Mucosa of rectum (tissue), 2 donors: ENCODE results near the gene LRMDA.

Experiments
- H3K27ac ChIP-seq, 2 donors: one replicate each; pipeline ENCODE4 v1.7.0; 2013; ENCODE audit warnings: inconsistent platforms in 2 of 2, low read depth in 2 of 2, low read length in 2 of 2
- H3K27me3 ChIP-seq, 2 donors: one replicate each; pipeline ENCODE4 v1.7.0; 2013; ENCODE audit warnings: low read length in 2 of 2; ENCODE audit not compliant: control insufficient read depth in 2 of 2, insufficient read depth in 2 of 2
- H3K36me3 ChIP-seq, 2 donors: one replicate each; pipeline ENCODE4 v1.7.0; 2013; ENCODE audit warnings: low read length in 2 of 2; ENCODE audit not compliant: control insufficient read depth in 2 of 2, insufficient read depth in 2 of 2
- H3K4me1 ChIP-seq, 2 donors: one replicate each; pipeline ENCODE4 v1.7.0; 2013; ENCODE audit warnings: low read length in 2 of 2, mild to moderate bottlenecking in 1 of 2; ENCODE audit not compliant: control insufficient read depth in 2 of 2, insufficient read depth in 2 of 2
- H3K4me3 ChIP-seq, 2 donors: one replicate each; pipeline ENCODE4 v1.7.0; 2013; ENCODE audit warnings: low read length in 2 of 2
- H3K9ac ChIP-seq, 2 donors: one replicate each; pipeline ENCODE4 v1.7.0; 2013; ENCODE audit warnings: low read length in 2 of 2, low read depth in 1 of 2, mild to moderate bottlenecking in 1 of 2
- H3K9me3 ChIP-seq, 2 donors: one replicate each; pipeline ENCODE4 v1.7.0; 2013; ENCODE audit warnings: low read length in 2 of 2; ENCODE audit not compliant: control insufficient read depth in 2 of 2
- donor health status: healthy.
- donor health status: Normal muscosa, but diverticular disease.

LRMDA gene

GRCh38 chr10:75645704-75646103 lies 214.3 kb downstream of the LRMDA start:
- H3K36me3 ChIP-seq: no peaks in the 10 kb centered on the region
- no peak overlapping the region for H3K27ac ChIP-seq
- no peak overlapping the region for H3K4me3 ChIP-seq
- H3K4me1 ChIP-seq: peaks cover 0 to 4% of the 10 kb centered on the region in 2 donors
- no peaks in the 10 kb centered on the region for H3K9me3 ChIP-seq
- H3K27me3 ChIP-seq: no peaks in the 10 kb centered on the region
- H3K9ac ChIP-seq: no peak overlapping the region

GRCh38 chr10:75646218-75646915 lies 214.9 kb downstream of the LRMDA start:
- no peak overlapping the region for H3K9ac ChIP-seq
- H3K27ac ChIP-seq: no peak overlapping the region
- no peak overlapping the region for H3K4me3 ChIP-seq
- H3K9me3 ChIP-seq: no peaks in the 10 kb centered on the region
- no peaks in the 10 kb centered on the region for H3K36me3 ChIP-seq
- no peaks in the 10 kb centered on the region for H3K27me3 ChIP-seq
- no peaks in the 10 kb centered on the region for H3K4me1 ChIP-seq

DNA sequence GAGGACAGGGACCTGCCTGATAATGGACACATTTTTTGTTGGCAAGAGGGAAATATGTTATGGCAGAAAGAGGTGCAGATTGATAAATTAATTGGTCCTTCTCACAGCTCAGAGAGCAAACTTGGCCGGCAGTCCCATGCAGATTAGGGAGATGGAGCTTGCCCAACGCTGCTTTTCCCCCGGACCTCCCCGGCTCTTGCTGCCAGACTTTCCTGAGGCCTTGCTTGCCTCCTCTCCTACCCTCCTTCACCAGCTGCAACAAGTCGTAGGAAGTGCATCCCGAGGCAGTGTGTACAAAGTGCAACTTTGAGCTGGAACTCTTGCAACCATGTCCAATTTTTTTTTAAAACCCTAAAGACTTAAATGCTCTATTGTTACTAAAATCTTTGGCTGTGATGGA lies 215.5 kb downstream of the LRMDA start:
- H3K4me1 ChIP-seq: no peaks in the 10 kb centered on the region
- no peaks in the 10 kb centered on the region for H3K36me3 ChIP-seq
- no peak overlapping the region for H3K9ac ChIP-seq
- no peak overlapping the region for H3K4me3 ChIP-seq
- no peak overlapping the region for H3K27ac ChIP-seq
- no peaks in the 10 kb centered on the region for H3K9me3 ChIP-seq
- no peaks in the 10 kb centered on the region for H3K27me3 ChIP-seq

- Histone ChIP-seq H3K9me3 (no peaks in the 10 kb centered on the region), H3K9ac (no peak overlapping the region), H3K4me3 (no peak overlapping the region), H3K4me1 (no peaks in the 10 kb centered on the region), H3K27ac (no peak overlapping the region), H3K27me3 (no peaks in the 10 kb centered on the region), H3K36me3 (no peaks in the 10 kb centered on the region)
Measured at GRCh38 chr10:75647675-75648074, 216.3 kb downstream of the LRMDA start.

DNA sequence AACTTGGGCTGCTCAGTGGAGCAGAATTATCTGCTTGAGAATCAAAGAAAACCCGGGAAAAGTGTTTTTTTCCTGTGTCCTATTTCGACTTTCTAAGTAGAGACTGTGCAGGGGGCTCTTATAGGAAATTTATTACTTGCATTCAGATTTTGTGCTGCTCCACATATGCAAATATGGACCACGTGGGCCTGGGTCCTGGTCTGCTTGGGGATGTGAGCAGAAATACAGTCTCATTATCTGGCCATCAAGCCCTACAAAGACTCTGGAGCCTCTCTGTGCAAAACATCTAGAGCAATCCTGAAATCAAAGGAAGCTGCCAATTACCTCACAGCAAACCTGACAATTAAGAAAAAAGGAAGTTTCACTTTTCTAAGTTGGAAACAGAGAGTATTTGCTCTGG lies 216.9 kb downstream of the LRMDA start:
- H3K27me3 ChIP-seq: no peaks in the 10 kb centered on the region
- no peaks in the 10 kb centered on the region for H3K4me1 ChIP-seq
- no peaks in the 10 kb centered on the region for H3K36me3 ChIP-seq
- no peak overlapping the region for H3K27ac ChIP-seq
- no peaks in the 10 kb centered on the region for H3K9me3 ChIP-seq
- H3K9ac ChIP-seq: no peak overlapping the region
- H3K4me3 ChIP-seq: no peak overlapping the region

GRCh38 chr10:75648854-75649253 lies 217.4 kb downstream of the LRMDA start:
- no peak overlapping the region for H3K27ac ChIP-seq
- no peaks in the 10 kb centered on the region for H3K27me3 ChIP-seq
- no peaks in the 10 kb centered on the region for H3K36me3 ChIP-seq
- H3K9me3 ChIP-seq: no peaks in the 10 kb centered on the region
- H3K9ac ChIP-seq: no peak overlapping the region
- H3K4me3 ChIP-seq: no peak overlapping the region
- no peaks in the 10 kb centered on the region for H3K4me1 ChIP-seq

GRCh38 chr10:75649466-75649865 lies 218.0 kb downstream of the LRMDA start:
- Histone ChIP-seq H3K27ac (no peak overlapping the region), H3K9ac (no peak overlapping the region), H3K9me3 (no peaks in the 10 kb centered on the region), H3K4me1 (no peaks in the 10 kb centered on the region), H3K27me3 (no peaks in the 10 kb centered on the region), H3K36me3 (no peaks in the 10 kb centered on the region), H3K4me3 (no peak overlapping the region)

- Histone ChIP-seq H3K4me1 (peaks cover 0 to 3% of the 10 kb centered on the region in 2 donors), H3K27me3 (no peaks in the 10 kb centered on the region)
Measured at GRCh38 chr10:75650648-75651047, 219.2 kb downstream of the LRMDA start.

DNA sequence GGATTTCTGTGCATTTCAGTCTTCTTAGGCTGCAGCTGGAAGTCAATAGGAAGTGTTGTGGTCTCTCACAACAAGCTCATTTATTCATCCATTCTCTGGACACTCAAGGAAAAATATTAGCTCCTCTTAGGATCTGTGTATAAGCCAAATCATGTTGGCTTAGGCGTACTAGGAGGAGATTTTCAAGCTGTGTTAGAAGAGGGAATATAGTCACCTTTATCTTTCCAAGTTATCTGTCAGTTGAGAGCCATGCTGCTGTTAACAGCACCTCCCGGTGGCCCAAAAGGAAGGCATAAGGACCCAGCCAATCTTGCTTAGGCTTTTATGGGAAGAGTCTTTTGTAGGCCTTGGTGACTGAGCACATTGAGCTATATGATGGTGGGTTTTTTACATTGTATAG lies 220.0 kb downstream of the LRMDA start:
- no peak overlapping the region for H3K4me3 ChIP-seq
- no peaks in the 10 kb centered on the region for H3K27me3 ChIP-seq
- peaks cover 0 to 3% of the 10 kb centered on the region in 2 donors for H3K4me1 ChIP-seq
- no peaks in the 10 kb centered on the region for H3K9me3 ChIP-seq
- H3K27ac ChIP-seq: no peak overlapping the region
- no peaks in the 10 kb centered on the region for H3K36me3 ChIP-seq
- no peak overlapping the region for H3K9ac ChIP-seq

More at GRCh38 chr10:75650648-75651047, 219.2 kb downstream of the LRMDA start:
- Histone ChIP-seq H3K36me3 (no peaks in the 10 kb centered on the region), H3K27ac (no peak overlapping the region), H3K4me3 (no peak overlapping the region), H3K9me3 (no peaks in the 10 kb centered on the region), H3K9ac (no peak overlapping the region)

DNA sequence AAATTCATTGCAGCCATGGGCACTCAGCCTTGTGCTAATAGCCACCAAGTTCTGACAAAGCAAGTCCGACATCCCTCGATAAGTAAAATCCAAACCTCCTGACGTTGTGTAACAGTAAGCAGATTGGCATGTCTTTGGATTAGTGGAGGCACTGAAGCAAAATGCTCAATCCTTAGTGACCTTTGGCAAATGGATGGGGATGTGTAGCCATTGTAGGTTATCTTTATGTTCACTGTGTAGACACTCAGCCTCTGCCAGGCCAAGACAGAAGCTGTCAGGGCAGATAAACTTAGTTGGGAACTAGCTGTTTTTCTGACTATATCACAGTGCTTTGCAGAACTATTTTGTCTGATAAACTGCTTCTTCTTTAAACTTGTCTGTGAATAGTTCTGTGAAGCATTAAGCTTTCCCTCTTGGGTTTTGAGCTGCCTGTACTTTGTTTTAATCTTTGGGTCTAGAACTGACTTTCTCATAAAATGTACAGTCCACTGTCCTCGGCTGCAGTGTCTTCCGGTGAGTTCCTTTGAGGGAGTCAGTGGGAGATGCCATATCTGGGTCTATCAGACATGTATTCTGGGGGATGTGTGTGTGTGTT lies 220.8 kb downstream of the LRMDA start:
- no peak overlapping the region for H3K9ac ChIP-seq
- H3K4me3 ChIP-seq: no peak overlapping the region
- no peaks in the 10 kb centered on the region for H3K27me3 ChIP-seq
- H3K36me3 ChIP-seq: no peaks in the 10 kb centered on the region
- peaks cover 0 to 3% of the 10 kb centered on the region in 2 donors for H3K4me1 ChIP-seq
- no peaks in the 10 kb centered on the region for H3K9me3 ChIP-seq
- no peak overlapping the region for H3K27ac ChIP-seq
